ENCODE results near the gene SRSF2.
"Not testable (repeated sequence)": the region's sequence is repeated elsewhere in the genome, so short reads cannot be mapped to it uniquely, and the experiment has no call there.

Gene SRSF2

GRCh38 chr17:76700270-76700616 lies 36.9 kb downstream of the SRSF2 start:
- peak; percentile 68 for DNase-seq

DNA sequence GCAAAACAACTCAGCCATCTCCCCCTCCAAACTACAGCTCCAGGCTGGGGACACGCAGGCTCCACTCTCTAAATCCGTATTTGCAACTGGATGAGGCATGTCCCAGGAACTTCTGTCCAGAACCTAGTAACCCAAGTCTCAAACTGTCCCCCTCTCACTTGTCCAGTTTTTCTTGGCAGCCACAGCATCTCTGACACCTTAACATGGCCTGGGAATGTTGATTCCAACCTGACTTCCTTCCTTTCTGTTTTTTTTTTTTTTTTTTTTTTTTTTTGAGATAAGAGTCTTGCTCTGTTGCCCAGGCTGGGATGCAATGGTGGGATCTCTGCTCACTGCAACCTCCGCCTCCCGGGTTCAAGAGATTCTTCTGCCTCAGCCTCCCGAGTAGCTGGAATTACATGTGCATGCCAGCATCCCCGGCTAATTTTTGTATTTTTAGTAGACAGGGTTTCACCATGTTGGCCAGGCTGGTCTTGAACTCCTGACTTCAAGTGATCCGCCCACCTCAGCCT lies 38.6 kb downstream of the SRSF2 start:
- DNase-seq = not testable (repeated sequence)

DNA sequence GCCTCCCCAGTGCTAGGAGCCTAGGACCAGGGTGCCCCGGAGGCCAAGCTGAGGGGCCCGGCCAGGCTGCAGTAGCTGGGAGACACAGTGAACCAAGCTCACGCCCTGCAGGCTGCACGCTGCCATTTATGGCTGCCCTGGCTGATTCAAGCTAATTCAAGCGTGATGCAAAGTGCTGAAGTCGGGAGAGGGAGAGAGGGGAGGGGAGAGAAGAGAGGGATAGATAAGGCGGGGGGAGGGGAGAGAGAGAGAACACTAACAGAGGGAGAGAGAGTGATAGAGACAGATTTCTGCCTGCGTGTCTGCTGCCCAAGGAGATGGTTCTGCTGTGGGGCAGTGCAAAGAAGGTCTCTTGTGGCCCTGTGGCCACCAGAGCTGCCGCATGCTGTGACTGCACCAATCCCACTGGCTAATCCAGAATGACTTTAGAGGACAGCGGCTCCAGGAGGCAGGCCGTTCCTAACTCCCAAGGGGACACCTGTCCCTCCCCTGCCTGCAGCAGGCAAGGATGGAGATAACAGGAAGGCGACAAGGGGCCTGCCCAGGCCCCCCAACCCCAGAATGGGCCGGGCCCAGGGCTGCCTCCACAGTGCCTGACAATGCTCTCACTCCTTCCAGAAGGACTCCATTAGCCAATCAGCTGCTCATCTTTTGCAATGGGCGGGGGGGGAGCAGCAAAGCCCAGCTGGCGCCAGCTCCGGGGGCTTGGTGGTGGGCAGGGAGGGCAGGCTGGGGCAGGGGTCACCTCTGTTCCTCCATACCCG lies 39.2 kb downstream of the SRSF2 start:
- DNase-seq = peak; percentile 68

- no peak for DNase-seq
Observed at GRCh38 chr17:76696763-76697701, 40.1 kb downstream of the SRSF2 start.

DNA sequence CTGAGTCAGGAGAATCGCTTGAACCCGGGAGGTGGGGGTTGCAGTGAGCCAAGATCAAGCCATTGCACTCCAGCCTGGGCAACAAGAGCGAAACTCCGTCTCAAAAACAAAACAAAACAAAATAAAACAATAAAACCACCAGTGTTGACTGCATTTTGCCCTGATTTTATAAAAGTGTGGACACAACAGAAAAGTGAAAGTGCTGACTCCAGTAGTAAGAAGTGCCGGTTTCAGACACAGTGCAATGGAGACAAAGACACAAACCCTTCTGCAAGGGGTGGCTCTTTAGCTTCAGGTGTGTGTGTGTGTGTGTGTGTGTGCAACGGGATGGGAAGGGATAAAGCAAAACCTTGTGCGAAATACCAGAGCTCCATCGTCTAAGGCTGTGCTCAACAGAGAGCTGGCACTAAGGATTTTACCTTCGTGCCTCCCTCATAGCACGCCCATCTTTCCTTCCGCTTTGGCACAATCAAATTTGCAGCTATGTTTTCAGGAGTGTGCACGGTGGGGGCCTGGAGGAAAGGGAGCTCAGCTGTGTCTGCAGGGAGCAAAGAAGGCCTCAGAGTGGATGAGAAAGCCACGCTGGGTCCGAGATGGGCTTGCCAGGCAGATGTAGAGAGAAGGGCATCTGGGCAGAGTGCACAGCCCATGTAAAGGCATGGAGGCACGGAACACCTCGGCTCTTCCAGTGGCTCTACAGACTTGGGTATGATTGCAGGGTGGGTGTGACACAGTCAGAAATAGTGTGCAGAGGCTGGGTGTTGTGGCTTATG lies 41.9 kb downstream of the SRSF2 start:
- DNase-seq = no peak

GRCh38 chr17:76691379-76692191 lies 45.5 kb downstream of the SRSF2 start:
- DNase-seq = no peak

- DNase-seq = no peak
Observed at GRCh38 chr17:76690596-76691280, 46.4 kb downstream of the SRSF2 start.

DNA sequence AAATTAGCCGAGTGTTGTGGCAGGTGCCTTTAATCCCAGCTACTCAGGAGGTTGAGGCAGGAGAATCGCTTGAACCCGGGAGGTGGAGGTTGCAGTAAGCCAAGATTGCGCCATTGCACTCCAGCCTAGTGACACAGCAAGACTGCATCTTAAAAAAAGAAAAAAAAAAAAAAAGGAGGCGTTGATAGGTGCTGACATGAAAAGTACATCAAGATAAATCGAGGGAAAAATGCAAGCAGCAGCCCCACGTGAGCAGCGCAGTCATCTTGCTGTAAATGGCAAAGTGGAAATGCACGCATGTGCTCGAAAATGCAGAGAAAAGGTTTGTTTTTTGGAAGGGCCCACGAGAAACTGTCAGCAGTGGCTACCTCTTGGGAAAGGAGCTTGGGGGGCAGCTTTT lies 47.3 kb downstream of the SRSF2 start:
- DNase-seq = no peak

DNA sequence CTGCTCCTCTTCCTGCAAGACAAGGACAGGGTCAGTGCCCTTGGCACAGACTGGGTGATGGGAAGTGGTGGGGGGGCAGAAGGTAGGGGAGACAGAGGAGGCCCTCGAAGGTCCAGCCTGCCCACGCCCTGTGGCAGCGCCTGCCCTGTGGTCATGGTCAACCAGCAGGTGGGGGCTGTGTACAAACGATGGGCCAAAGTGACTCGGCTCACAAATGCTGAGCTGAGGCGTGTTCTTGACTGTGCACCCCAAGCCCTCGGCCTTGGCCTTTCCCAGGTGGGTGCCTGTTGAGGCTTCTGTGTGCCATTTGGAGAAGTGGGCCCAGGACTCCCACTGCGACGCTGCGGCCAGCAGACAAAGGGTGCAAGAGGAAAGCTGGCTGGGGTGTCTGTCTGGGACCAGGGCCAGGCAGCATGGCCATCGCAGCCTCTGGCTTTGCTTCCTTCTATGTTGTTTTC lies 48.9 kb downstream of the SRSF2 start:
- no peak for DNase-seq

GRCh38 chr17:76687298-76688164 lies 49.6 kb downstream of the SRSF2 start:
- no peak for DNase-seq

GRCh38 chr17:76686538-76687297 lies 50.4 kb downstream of the SRSF2 start:
- no peak for DNase-seq

GRCh38 chr17:76685846-76686245 lies 51.3 kb downstream of the SRSF2 start:
- DNase-seq = no peak

GRCh38 chr17:76685366-76685765 lies 51.8 kb downstream of the SRSF2 start:
- no peak for DNase-seq

DNA sequence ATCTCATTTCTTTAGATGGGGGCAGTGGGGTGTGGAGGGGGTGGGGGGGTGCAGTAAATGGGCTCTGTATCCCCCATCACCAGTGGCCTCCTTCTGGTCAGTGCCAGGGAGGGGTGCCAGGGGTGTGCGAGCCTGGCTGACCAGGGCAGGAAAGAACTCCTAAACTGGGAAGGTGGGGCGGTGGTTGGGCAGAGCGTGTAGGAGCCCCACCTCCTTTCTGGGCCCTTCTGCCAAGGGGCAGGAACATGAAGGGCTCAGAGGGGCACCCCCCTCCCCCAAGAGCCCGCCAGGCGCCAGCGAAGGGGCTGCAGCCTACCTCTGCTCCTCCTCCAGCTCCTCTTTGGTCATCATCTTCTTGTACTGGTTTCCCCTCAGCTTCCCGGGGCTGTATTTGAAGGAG lies 52.4 kb downstream of the SRSF2 start:
- no peak for DNase-seq
